HTR-8/SVneo (cell line): ENCODE data around the gene NDST3.

Experiments
- DNase-seq: peaks from one replicate; pipeline ENCODE4 v3.0.0; 2011; ENCODE audit warnings: low spot score, mixed read lengths; ENCODE audit not compliant: insufficient read length
- FAIRE-seq: peaks from 2 replicates; lab custom pipeline; 2011; peaks lifted over from hg19 to GRCh38; lab: Jason Lieb, UNC

NDST3 gene

GRCh38 chr4:118173126-118173525, 138.8 kb downstream of the NDST3 start:
- FAIRE-seq (no peak), DNase-seq (no peak)

- DNase-seq: peak; percentile 5
- no peak for FAIRE-seq
Observed at GRCh38 chr4:118173956-118174725, 139.9 kb downstream of the NDST3 start.

- DNase-seq: no peak
- FAIRE-seq: no peak
Observed at GRCh38 chr4:118175506-118175905, 141.2 kb downstream of the NDST3 start.

- no peak for DNase-seq
- FAIRE-seq: no peak
Observed at GRCh38 chr4:118177126-118177525, 142.8 kb downstream of the NDST3 start.

GRCh38 chr4:118180776-118181175, 146.5 kb downstream of the NDST3 start:
- DNase-seq (no peak), FAIRE-seq (no peak)

GRCh38 chr4:118190903-118191302, 156.6 kb downstream of the NDST3 start:
- FAIRE-seq (no peak), DNase-seq (no peak)

GRCh38 chr4:118193421-118193820, 159.1 kb downstream of the NDST3 start:
- FAIRE-seq: no peak
- no peak for DNase-seq

GRCh38 chr4:118206627-118207026, 172.3 kb downstream of the NDST3 start:
- DNase-seq (no peak), FAIRE-seq (no peak)

GRCh38 chr4:118213101-118213500, 178.8 kb downstream of the NDST3 start:
- DNase-seq (no peak), FAIRE-seq (no peak)

GRCh38 chr4:118215826-118216225, 181.5 kb downstream of the NDST3 start:
- no peak for FAIRE-seq
- no peak for DNase-seq

- DNase-seq: no peak
- FAIRE-seq: no peak
Observed at GRCh38 chr4:118221227-118221800, 187.0 kb downstream of the NDST3 start.

GRCh38 chr4:118224243-118224829, 190.1 kb downstream of the NDST3 start:
- FAIRE-seq (no peak), DNase-seq (peak; percentile 14)

- no peak for FAIRE-seq
Observed at GRCh38 chr4:118225511-118225910, 191.2 kb downstream of the NDST3 start.

GRCh38 chr4:118226311-118227010, 192.2 kb downstream of the NDST3 start:
- DNase-seq (no peak), FAIRE-seq (no peak)

More at GRCh38 chr4:118225511-118225910, 191.2 kb downstream of the NDST3 start:
- DNase-seq: no peak

- no peak for FAIRE-seq
- no peak for DNase-seq
Observed at GRCh38 chr4:118235566-118236120, 201.4 kb downstream of the NDST3 start.

GRCh38 chr4:118237531-118237930, 203.2 kb downstream of the NDST3 start:
- DNase-seq: no peak
- no peak for FAIRE-seq

- FAIRE-seq (no peak), DNase-seq (no peak)
Observed at GRCh38 chr4:118249890-118250289, 215.6 kb downstream of the NDST3 start.

GRCh38 chr4:118254368-118254767, 220.1 kb downstream of the NDST3 start:
- FAIRE-seq (no peak), DNase-seq (no peak)

- FAIRE-seq: no peak
- no peak for DNase-seq
Observed at GRCh38 chr4:118259111-118259510, 224.8 kb downstream of the NDST3 start.

GRCh38 chr4:118260309-118260708, 226.0 kb downstream of the NDST3 start:
- DNase-seq: no peak
- no peak for FAIRE-seq

- FAIRE-seq (no peak), DNase-seq (no peak)
Observed at GRCh38 chr4:118264096-118264495, 229.8 kb downstream of the NDST3 start.
